NCI-H446 treated with DMSO at 0.1 percent for 48 hours (cell line): ENCODE results near the gene MCRS1.

ENCODE experiments used
- DNase-seq: peaks from one replicate; lab custom pipeline; 2025; lab: John Stamatoyannopoulos, UW

MCRS1 gene

DNA sequence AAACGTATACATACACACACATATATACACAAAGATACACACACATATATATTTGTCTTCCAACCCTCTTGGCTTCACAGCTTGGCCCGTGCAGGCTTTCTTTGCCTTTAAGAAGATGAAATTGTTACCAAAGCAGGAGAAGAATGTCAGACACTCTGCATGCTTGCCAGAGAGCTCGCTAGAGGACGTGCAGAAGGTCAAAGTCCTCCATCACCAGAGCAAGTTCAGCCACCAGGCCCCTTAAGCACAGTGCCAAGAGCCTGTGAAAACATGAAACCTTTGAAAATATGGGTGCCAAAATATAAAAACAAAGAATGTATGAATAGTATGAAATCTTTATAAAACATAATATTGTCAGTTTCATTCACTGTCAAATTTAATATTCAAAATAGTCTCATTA lies 14.9 kb upstream of the MCRS1 start:
- DNase-seq, result no peak

DNA sequence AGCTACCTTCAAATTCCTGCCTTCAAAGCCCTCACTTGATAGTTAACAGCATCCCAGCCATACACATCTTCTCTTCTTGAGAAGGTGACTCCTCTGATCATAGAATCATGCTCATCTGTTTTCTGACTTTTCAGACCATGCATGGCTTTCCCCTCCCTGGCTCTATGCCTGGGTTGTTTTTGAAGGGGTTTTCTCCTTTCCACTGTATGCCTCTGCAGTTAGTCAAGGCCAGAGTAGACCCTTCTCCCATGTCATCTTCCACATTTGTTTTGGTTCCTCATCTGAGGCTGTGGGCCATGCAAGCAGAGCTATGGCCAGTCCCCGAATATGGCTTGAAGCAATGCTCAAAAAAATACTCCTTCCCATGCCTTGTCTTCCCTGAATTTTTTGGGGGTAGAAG lies 14.3 kb upstream of the MCRS1 start:
- no peak for DNase-seq

DNA sequence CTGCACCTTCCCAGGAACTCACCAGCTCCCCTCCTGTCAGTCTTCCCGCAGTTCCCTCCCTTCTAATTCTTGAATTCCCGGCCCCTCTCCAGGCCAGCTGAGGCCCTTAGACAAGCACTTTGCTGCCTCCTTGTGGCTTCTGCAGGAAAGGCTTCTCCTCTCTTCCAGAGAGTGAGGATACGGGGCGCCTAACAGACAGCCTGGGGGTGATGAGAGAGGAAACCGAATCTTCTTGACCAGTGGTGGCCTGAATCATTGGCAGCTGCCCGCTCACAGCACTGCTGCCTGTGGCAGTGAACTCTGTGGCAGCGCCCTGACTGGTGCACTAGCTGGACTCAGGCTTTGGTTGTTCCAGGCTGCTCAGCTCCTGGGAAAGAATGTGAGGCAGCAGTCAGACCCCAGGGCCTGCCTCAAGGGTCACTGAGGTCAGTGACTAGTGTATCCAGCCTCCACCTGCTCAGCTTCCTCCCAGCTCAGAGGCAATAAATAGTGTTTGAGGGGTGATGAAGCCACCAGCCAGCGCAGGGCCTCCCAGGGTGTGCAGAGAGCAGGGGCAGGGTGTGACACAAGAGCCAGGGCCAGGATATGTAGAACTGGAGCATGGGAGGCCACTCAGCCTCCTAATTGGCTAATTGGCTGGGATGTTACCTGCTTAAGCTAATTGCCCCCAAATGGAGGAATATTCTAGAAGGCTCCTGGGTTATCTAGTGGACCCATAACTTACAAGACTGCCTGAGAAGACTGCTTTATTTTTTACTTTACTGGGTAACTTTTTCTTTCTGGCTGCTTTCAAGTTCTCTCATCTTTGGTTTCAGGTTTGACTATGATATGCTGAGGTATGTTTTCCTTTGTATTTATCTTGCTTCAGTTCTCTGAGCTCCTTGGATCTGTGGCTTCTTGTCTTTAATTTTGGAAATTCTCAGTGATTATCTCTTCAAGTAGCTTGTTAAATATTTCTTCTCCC lies 12.9 kb upstream of the MCRS1 start:
- peak; percentile 19 for DNase-seq

DNA sequence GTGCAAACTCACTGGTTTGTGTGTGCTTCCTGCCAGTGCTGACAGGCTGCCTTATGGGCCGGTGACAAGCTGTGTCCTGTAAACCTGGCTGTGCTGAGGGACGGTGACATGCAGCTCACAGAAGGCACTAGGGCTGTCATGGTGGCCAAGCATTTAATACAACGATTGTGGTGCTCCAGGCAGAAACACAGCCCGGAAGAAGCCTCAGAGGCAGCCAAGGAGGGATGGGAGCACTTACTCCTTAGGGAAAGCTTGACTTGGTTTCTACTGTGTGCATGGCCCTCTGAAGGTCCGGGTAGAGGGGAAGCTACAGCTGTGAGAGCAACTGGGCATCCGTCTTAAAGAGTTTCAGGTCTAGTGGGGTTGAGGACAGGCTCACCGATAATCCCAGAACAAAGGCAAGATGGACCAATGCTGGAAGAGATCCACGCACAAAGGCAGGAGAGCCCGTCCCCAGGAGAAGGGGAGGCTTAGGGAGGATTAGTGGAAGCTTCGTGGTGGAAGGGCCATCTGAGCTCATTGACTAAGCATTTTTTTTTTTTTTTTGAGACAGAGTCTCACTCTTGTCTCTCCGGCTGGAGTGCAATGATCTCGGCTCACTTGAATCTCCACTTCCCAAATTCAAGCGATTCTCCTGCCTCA lies 10.7 kb upstream of the MCRS1 start:
- no peak for DNase-seq

DNA sequence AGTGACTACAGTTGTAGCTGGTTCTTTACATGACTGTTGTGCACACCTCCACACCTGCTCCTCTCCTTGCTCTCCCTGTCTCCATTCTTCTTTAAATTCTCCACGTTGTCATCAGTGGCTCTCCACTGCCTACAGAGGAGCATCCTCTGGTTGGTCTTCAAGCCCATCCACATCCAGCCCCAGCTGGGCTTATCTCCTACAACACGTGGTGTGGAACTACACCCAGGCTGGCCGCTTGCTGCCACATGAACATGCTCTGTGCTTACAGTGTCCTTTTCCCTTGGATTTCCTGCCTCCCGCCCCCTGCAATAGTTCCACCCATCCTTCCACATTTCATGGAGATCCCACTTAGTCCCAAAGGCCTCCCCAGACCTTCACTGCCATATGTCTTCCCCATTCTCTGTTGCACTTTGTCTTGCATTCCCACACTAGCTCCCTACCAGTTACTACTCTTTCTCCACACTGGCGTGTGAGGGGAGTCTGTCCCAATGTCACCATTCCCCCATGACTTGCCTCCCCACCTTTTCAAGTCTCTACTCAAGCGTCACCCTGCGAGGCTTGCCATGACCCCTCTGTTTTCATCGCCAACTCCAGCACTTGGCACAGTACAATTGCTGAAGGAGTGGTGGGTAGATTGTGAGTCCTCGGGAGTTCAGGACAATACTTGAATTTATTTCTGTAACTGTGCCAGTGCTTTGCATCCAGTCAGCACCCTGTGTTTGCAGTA lies 9.8 kb upstream of the MCRS1 start:
- no peak for DNase-seq

DNA sequence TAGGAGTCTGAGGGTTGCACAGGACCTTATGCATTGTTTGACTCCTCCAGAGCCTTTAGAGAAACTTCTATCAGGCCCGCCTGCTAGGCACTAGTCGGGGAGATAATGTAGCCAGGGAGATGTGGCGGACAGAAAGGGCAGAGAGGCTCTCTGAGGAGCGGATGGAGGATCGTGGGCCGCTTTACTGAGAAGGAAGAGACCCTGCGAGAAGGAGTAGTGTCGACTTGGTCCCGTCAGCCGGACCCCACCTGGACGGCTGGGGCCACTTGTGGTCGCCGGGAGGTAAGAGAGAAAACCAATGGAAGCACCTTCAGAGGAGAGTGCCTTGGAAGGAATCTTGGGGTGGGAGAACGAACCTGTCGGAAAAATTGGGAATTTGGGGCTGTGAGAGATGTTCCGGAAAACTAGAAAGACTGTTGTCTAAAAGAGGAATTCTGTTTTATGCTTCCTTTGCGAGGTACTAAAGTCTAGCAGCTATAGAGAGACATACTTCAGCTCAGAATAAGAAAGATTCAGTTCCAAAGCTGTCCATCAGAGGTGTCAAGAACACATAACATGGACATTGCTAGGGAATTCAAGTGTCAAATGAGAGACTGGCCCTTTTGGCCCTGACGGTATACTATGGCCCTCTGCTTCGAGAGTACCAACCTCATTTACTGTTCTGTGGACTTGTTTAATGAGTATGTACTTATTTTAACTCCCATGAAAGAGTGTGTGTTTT lies 660 bp upstream of the MCRS1 start:
- DNase-seq, result no peak

DNA sequence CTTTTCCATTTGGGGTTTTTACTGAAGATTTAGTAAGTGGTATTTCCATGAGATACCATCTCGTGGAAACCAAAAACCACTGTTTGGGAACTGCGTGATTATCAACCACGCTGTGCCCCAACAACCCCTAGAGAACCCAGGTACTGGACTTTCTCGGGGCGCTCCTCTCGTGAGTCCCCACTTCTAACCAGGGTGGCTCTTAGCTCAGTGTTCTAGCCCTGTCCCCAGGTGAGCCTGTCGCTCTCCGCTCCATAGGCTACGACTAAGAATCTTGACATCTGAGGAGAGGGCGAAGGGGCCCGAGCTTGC lies 686 bp downstream of the MCRS1 start:
- DNase-seq, result no peak

DNA sequence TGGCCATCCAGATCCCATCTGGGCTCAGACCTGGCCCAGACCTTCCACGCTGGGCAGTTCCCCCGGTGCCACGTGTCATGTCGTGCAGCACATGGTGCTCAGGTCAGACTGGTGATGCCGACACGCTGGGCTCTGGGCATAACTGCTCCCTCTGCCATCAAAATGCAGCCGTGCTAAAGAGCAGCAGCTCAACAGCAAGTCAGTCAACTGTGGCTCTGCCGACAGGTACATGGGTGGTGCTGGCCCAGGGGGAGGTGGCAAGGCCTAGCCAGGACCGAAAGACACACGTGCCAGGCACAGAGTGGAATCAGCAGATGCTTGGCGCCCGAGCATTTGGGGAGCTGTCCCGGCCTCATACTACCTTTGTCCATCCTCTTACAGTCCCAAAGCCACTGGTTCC lies 1.6 kb downstream of the MCRS1 start:
- DNase-seq, result no peak

DNA sequence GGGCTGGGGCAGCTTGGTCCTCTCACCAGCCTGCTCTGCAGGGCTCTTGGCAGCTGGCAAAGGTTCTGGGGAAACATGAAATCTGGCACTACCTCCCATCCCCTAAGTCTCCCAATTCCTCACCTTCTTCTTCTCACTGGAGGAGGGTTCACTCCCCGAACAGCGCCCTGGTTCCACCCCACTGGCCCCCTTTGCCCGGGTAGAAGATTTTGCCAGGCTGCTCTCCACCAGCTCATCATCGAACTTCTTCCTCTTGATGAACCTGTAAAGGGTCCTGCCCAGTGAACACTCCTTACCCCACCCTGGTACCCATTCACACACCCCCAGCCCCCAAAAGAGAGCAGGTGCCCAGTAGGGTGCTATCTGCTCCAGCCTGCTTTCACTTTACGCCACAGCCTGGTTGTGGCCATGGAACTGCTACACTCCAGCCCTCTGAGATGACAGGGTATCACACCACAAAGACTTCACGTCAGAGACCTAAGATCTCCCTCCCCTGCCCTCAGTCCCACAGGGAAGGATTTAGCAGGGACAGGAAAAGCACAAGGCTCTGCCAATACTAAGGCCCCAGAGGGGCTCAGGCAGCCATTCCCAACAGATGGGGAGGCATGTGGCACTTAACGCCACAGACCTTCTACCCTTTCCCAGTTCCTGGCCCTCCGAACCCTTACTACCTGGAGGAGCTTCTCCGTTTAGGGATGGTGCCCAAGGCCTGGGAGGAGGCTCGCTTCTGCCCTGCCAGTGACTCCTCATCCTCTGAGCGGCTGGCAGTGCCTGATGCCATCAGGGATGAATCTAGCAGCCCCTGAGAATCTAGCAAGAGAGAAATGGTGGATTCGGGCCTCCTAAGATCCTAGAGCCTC lies 2.3 kb downstream of the MCRS1 start:
- no peak for DNase-seq

DNA sequence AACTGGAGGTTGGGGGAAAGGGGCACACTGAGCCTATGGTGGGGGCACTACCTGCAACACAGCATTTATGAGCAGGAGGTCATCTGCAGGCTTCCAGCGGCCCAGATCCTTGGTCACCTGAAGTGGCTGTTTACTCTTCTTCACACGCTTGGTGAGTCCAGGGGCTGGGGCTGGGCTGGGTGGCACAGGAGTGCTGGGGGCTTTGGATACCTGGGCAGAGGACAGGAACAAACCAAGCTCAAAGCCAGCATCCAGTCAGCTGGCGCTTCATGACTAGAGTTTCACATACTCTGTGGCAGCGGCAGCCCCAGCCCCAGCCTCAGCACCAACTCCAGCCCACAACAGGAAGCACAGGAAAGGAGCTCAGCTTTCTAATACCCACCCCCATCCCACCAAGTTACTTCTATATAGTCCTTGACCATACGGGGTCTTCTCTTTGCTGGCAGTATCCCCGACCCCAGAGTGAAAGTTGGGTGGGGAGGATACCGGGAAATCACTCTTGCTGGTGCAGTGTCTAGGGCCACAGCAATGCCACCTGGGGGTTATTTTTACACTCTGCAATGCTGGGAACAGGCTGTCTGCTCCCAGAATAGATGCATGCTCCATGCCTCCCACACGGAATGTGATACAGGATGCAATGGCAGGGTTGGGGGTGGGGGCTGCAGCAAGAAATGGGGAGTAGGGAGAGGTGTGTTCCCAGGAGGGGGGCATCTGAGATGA lies 3.1 kb downstream of the MCRS1 start:
- no peak for DNase-seq

DNA sequence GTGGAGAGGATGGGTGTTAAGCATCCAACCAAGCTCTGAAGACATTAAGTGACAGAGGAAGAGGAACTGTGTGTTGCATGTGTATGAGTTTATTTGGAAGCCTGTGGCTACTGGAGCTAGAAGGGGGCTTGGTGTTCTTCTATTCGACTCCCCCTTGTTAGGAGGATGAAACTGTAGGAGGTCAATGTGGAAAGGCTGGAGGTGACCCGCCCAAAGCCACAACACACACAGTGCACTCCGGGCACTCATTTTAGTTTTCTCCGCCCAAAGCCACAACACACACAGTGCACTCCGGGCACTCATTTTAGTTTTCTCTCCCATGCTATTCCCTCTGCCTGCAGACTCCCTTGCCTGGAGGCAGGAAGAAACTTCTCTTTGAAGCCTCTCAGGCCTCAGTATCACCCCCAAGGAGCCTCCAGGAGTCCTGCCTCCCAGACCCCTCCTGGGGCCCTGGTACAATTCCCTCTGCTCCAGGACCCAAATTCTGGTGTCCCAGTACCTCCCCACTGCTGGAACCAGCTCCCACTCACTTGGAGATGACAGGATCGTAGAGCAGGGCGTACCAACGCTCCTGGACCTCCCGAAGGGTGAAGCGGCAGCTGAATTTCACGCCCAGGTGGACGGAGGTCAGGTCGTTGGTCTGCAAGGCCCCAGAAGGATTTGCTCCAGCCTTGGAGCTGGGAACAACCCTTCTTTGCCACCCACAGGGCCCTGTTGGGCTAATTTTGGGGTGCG lies 3.8 kb downstream of the MCRS1 start:
- no peak for DNase-seq

DNA sequence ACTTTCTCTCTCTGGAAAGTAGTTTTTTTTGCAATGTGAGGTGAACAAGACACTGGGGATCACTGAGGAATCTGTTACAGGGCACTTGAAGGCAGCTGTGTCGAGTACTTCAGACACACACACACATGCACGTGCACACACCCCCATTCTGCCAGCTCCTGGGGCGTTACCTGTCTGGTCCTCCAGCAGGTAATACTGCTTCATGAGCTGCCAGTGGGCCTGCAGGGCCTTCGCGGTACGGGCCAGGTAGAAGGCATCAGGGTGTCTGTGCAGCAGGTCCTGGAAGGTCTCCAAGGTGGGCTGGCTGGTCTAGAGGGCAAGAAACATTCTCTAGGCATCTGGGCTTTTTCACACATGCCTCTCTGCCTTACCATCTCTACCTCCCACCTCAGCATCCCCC lies 5.1 kb downstream of the MCRS1 start:
- no peak for DNase-seq

DNA sequence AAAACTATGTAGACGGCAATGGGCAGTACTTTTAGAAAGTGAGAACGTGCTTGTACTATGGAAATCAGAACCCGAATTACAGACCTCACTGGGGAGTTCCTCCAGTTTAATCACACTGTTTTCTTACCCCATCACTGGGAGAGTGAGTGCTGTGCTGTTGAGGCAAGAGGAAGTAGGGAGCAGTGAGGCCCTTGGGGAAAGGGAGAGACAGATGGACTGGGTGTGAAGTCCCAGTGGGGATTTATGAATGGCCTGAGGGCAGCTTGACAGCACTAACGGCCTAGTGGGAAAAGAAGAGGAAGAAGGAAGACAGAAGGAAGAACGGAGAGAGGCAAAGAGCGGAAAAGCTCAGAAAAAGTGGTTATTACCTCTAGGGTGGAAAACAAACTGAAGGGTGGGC lies 5.7 kb downstream of the MCRS1 start:
- DNase-seq, result no peak

DNA sequence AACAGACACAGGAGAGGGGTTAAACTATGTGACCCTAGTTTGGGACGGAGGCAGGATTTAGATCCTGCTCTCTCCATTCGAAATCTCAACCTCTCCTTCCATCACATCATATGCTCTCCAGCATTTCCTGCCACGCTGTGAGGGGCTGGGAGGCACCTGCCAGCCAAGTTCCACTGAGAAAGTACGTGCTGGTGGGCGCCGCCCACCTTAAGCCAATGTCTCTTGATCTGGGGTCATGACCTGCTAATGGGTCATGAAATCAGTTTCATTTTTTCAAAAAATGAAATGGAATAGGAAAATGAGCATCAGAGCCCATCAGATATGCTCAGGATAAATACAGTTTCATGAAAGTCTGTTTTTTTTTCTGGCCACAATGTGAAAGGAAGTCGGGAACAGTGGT lies 7.2 kb downstream of the MCRS1 start:
- no peak for DNase-seq

DNA sequence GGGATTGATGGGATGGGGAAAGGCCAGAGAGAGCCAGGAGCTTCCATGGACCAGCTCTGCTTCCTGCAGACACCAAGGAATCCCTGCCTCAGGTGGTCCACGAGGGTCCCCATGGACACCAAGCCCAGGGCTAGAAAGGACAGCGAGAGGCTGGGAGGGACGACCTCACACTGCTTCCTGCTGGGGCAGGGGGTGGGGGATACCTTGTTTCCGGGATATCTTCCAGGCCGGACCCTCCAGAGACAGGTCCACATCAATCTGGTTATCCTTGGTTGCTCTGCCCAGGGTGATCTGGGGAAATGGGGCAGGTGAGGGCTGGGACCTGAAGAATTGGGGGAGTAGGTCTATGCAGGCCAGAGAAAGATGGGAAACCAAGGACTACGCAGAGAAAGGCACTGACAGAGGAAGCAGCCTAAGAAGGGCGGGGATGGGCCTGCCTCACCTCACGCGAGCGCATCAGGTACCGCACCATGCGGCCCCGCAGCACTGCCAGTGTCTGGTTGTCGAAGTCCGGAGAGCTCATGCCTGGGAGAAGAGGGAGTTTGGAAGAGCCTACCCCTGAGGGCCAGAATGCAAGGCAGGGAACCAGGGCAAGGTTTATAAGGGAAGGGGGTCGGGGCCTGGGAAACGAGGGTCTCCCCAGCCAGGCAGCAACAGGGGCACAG lies 8.8 kb downstream of the MCRS1 start:
- DNase-seq, result no peak

DNA sequence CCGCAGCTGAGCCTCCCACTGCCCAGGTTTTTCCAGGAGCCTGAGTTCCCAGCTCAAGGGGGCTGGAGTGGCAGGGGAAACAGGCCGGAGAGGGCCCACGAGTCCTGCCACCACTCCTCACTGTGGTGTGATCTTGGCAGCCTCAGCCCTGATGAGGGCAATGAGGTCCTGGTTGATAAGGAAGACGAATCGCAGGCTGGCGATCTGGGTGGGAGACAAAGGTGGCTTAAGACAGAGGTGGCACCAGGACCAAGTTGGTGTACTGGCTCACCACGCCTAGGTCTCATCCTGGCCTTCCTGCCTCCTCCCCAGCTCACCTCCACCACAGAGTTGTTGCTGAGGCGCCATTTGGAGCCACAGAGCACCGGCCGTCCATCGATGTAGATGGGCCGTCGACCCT lies 9.4 kb downstream of the MCRS1 start:
- no peak for DNase-seq

DNA sequence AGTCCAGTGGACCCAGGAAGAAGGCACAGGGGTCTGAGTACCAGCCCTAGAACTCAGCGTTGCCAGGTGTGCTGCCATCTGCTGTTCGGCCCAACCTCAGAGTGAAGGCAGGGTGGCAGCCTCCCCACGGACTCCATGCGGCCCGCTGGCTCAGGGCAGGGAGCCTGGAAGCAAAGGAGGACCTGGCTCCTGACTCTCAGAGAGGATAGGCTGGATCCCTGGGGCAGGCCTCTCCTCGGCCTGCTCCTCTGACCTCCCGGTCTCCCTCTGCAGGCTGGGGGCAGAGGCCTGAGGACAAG lies 10.1 kb downstream of the MCRS1 start:
- no peak for DNase-seq

DNA sequence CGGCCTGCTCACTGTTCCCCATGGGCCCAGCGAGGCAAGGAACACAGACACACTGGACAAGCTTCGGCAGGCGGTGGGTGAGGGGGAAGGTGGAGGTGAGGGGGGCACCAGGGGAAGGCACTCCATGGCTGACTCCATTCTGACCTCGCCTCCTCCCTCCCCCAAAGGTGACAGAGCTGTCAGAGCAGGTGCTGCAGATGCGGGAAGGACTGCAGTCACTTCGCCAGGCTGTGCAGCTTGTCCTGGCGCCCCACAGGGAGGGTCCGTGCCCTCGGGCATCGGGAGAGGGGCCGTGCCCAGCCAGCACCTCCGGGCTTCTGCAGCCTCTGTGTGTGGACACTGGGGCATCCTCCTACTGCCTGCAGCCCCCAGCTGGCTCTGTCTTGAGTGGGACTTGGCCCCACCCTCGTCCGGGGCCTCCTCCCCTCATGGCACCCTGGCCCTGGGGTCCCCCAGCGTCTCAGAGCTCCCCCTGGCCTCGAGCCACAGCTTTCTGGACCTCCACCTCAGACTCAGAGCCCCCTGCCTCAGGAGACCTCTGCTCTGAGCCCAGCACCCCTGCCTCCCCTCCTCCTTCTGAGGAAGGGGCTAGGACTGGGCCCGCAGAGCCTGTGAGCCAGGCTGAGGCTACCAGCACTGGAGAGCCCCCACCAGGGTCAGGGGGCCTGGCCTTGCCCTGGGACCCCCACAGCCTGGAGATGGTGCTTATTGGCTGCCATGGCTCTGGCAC lies 10.6 kb downstream of the MCRS1 start:
- no peak for DNase-seq
